Endodermal cell (in vitro differentiated cells): ENCODE measurements around the gene STAT6. TPM values are rescaled to one million over a fixed set of nuclear protein-coding genes. Genes with fewer than 3 reads are reported as not detected.

ENCODE experiments used
- DNase-seq: peaks from one replicate; pipeline ENCODE4 v3.0.0-alpha.2; 2017
- H3K27ac ChIP-seq: 2 replicates; pipeline ENCODE4 v1.5.1; 2013; ENCODE audit warnings: mild to moderate bottlenecking, low read depth, low read length, moderate library complexity
- H3K27me3 ChIP-seq: 2 replicates; pipeline ENCODE4 v1.6.1; 2013; ENCODE audit warnings: mild to moderate bottlenecking, low read length, moderate library complexity; ENCODE audit not compliant: insufficient read depth, control insufficient read depth, poor library complexity, severe bottlenecking
- H3K36me3 ChIP-seq: 2 replicates; pipeline ENCODE4 v1.7.0; 2013; ENCODE audit warnings: mild to moderate bottlenecking, low read length, moderate library complexity; ENCODE audit not compliant: control insufficient read depth, insufficient read depth
- H3K4me1 ChIP-seq: one replicate; pipeline ENCODE4 v1.7.0; 2013; ENCODE audit warnings: low read length; ENCODE audit not compliant: control insufficient read depth, insufficient read depth
- H3K4me3 ChIP-seq: 2 replicates; pipeline ENCODE4 v1.5.1; 2013; ENCODE audit warnings: mild to moderate bottlenecking, low read length, moderate library complexity
- H3K9ac ChIP-seq: 2 replicates; pipeline ENCODE4 v1.6.1; 2013; ENCODE audit warnings: mild to moderate bottlenecking, low read length, moderate library complexity; ENCODE audit not compliant: poor library complexity, severe bottlenecking; ENCODE audit errors: extremely low read depth
- H3K9me3 ChIP-seq: 2 replicates; pipeline ENCODE4 v1.6.1; 2013; ENCODE audit warnings: mild to moderate bottlenecking, low read length, moderate library complexity; ENCODE audit not compliant: control insufficient read depth
- H3K27ac Mint-ChIP-seq: 2 replicates; pipeline ENCODE4 v1.8.0; 2020; ENCODE audit warnings: mixed read lengths
- H3K27me3 Mint-ChIP-seq: 2 replicates; pipeline ENCODE4 v1.8.0; 2021; ENCODE audit warnings: mild to moderate bottlenecking, mixed read lengths; ENCODE audit not compliant: insufficient read depth
- H3K36me3 Mint-ChIP-seq: 2 replicates; pipeline ENCODE4 v1.8.0; 2020; ENCODE audit warnings: low read depth, mixed read lengths
- H3K4me1 Mint-ChIP-seq: 2 replicates; pipeline ENCODE4 v1.8.0; 2020; ENCODE audit warnings: mixed read lengths
- H3K4me3 Mint-ChIP-seq: 2 replicates; pipeline ENCODE4 v1.8.0; 2020; ENCODE audit warnings: mild to moderate bottlenecking, moderate library complexity, mixed read lengths
- H3K9me3 Mint-ChIP-seq: 2 replicates; pipeline ENCODE4 v1.8.0; 2020; ENCODE audit warnings: mild to moderate bottlenecking, mixed read lengths
- CTCF ChIP-seq: fragments of 200-600 bp; sonication (generic); conservative IDR thresholded peaks from 2 replicates; pipeline ENCODE4 v1.5.0; 2021; ENCODE audit warnings: antibody characterized with exemption, mild to moderate bottlenecking
- WGBS, 2 experiments: methylation state at CpG; one replicate each; pipeline versions ENCODE4 v1.1.5 to v1.1.7; 2013; ENCODE audit warnings: missing lambda C conversion rate in 2 of 2, mixed read lengths in 1 of 2; ENCODE audit not compliant: insufficient coverage in 1 of 2, insufficient read length in 1 of 2; 5-methylcytosine and 5-hydroxymethylcytosine counted together
- total RNA-seq, 2 donors: library from RNA; stranded (reverse); fragmentation: NEBNext Ultra II Directional in 1 of 2; extraction: Animal tissue kit (Norgen Biotek cat#: 25700) in 1 of 2; gene quantifications; 2 replicates in 1 of 2; 3 replicates in 1 of 2; pipeline ENCODE4 v1.2.1, GENCODE V29; 2021

STAT6 gene
- total RNA-seq, 2 donors from 2014 or later = 60.2 to 102 TPM

GRCh38 chr12:57106021-57106708 is 5.0 kb downstream of the STAT6 start:
- Histone ChIP-seq H3K27ac (no peak overlapping the region), H3K27me3 (no peaks in the 10 kb centered on the region), H3K4me3 (no peak overlapping the region), H3K9me3 (no peaks in the 10 kb centered on the region), H3K36me3 (no peaks in the 10 kb centered on the region), H3K4me1 (peaks cover 5% of the 10 kb centered on the region), H3K9ac (no peak overlapping the region)
- Mint-ChIP-seq H3K9me3 (no peaks in the 10 kb centered on the region), H3K36me3 (peaks cover 50% of the 10 kb centered on the region), H3K27me3 (no peaks in the 10 kb centered on the region), H3K27ac (peak overlapping the region; percentile 36), H3K4me1 (peaks cover 11% of the 10 kb centered on the region), H3K4me3 (no peak overlapping the region)
- no peak for DNase-seq
- TF ChIP-seq CTCF = no peak
- 90 to 95% methylated on average over 4 to 9 of the region's 9 CpGs for WGBS, 2 experiments

- no peak for TF ChIP-seq CTCF
- H3K4me1 ChIP-seq = peaks cover 5% of the 10 kb centered on the region
- no peak overlapping the region for H3K9ac ChIP-seq
- no peak overlapping the region for H3K4me3 ChIP-seq
- H3K27ac ChIP-seq = no peak overlapping the region
- DNase-seq = no peak
- no peak overlapping the region for H3K4me3 Mint-ChIP-seq
- no peaks in the 10 kb centered on the region for H3K27me3 Mint-ChIP-seq
- peaks cover 8% of the 10 kb centered on the region for H3K4me1 Mint-ChIP-seq
- H3K27ac Mint-ChIP-seq = no peak overlapping the region
- no peaks in the 10 kb centered on the region for H3K36me3 ChIP-seq
- no peaks in the 10 kb centered on the region for H3K27me3 ChIP-seq
- no peaks in the 10 kb centered on the region for H3K9me3 Mint-ChIP-seq
- H3K36me3 Mint-ChIP-seq = peaks cover 54% of the 10 kb centered on the region
- no peaks in the 10 kb centered on the region for H3K9me3 ChIP-seq
- 93 to 100% methylated on average over 4 to 13 of the region's 14 CpGs for WGBS, 2 experiments
Observed at GRCh38 chr12:57105011-57105753, 6.0 kb downstream of the STAT6 start.

- H3K27me3 Mint-ChIP-seq = no peaks in the 10 kb centered on the region
- H3K27ac ChIP-seq = no peak overlapping the region
- no peaks in the 10 kb centered on the region for H3K9me3 ChIP-seq
- H3K27ac Mint-ChIP-seq = no peak overlapping the region
- peaks cover 5% of the 10 kb centered on the region for H3K4me1 ChIP-seq
- H3K36me3 Mint-ChIP-seq = peaks cover 60% of the 10 kb centered on the region
- H3K27me3 ChIP-seq = no peaks in the 10 kb centered on the region
- H3K4me3 Mint-ChIP-seq = no peak overlapping the region
- DNase-seq = no peak
- H3K9me3 Mint-ChIP-seq = no peaks in the 10 kb centered on the region
- WGBS, 2 experiments = 95 to 96% methylated on average over 4 to 12 of the region's 12 CpGs
- no peak overlapping the region for H3K4me3 ChIP-seq
- peaks cover 2% of the 10 kb centered on the region for H3K4me1 Mint-ChIP-seq
- TF ChIP-seq CTCF = no peak
- no peaks in the 10 kb centered on the region for H3K36me3 ChIP-seq
- H3K9ac ChIP-seq = no peak overlapping the region
Observed at GRCh38 chr12:57104292-57104910, 6.8 kb downstream of the STAT6 start.
